GM19468 (cell line): Measurements from ENCODE around the gene MEIS2.

Experiments
- ATAC-seq: cut with Tn5 transposase; IDR thresholded peaks from one replicate; pipeline ENCODE4 v1.9.1; 2021; ENCODE audit warnings: mild to moderate bottlenecking, moderate library complexity, moderate number of reproducible peaks; ENCODE audit not compliant: unreplicated experiment; ENCODE audit errors: extremely low read depth

MEIS2 gene

DNA sequence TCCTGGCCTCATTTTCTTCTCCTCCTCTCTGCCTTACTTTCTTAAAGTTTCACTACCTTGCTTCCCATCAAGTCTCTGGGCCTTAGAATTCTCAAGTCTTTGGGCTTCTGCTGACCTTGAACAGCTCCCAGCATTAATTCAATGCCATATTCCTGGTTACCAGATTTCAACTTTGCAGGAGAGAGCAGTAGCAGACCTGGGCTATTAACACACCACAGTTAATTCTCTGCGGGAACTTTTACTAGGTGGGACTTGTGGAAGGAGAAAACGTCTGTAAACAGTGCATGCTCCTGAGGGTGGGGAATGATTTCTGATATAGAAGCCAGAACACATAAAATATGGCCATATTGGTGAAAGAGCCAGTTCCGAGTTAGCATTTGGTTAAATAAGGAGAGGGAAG is 214.6 kb downstream of the MEIS2 start:
- no peak for ATAC-seq

- ATAC-seq, result no peak
Measured at GRCh38 chr15:36884936-36885635, 215.3 kb downstream of the MEIS2 start.

DNA sequence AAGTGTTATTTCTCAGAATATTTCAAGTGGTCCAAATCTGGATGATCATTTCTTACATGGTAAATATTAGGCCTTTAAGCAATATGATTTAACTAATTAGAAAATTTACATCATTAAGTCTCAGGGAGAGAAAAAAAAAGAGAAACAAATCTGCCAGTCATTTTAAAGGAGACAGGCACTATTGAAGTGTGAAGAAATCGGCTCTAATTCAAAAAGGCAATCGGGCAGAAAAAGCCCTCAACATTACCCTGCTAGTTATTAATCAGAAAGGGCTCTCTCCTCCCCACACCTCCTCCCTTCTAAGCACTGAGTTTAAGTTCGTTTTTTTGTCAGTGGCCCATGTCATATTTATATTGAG is 215.9 kb downstream of the MEIS2 start:
- no peak for ATAC-seq

- ATAC-seq, result peak; percentile 65
Measured at GRCh38 chr15:36883713-36884517, 216.4 kb downstream of the MEIS2 start.

DNA sequence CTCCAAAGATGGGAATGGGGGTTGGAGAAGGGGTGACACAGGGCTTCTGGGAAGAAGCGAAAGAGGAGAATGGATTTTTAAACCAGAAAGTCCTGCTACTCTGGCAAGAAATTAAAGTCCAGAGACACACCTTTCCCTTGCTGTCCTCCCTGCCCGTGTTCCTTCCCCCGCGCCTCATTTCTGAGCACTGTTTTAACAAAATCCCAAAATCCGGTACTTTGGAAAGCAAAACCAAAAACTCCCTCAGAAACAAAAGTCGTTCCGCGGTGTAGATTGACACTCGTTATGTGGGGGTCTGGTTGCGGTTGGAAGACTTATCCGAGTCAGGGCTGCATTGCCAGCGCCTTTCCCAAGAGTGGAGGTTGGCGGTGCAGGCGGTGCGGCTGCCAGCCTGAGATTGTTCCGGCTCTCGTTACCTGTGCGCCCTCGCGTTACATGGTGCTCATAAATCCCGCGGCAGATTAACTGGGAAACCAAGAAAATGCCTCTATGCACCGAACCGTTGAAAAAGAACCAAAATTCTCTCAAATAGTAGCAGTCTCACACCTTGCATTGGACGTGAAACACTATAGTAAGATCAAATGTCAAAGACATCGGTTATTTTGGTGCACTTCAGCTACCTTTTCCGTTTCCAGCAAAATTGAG is 217.7 kb downstream of the MEIS2 start:
- no peak for ATAC-seq

DNA sequence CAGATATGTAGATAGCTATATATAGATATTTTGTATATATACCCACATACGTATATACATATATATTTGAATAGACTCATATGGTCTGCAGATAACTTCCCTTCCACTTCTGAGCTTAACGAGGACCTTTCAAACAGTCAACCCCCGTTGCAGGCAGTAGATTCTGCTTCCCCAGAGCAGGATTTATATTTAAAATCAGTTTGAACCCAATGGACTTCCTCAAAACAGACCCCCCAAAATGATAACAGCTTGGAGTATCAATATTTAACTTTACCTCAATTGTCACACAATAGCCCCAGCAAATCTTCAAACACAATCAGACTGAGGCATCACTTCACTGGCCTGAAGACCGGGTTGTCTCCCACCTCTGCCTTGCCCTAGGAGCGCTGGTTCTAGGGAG is 218.3 kb downstream of the MEIS2 start:
- ATAC-seq, result no peak

DNA sequence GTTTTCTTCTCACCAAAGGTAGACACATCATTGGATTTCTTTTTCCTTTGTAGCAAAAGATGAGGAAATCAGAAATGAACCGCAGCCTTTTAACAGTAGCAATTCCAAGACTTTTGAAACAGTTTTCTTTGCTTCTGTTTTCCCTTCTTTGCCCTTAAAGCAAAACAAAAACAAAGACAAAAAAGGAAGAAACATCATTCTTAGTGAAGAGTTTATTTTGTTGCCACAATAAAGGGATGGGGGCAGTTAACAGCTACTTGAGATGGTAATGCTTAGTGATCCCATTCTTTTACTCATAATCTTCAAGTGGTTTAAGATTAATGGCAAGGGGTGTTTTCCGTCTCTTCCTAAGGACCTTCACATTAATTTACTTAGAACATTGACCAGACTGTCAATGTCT is 218.8 kb downstream of the MEIS2 start:
- ATAC-seq, result no peak

DNA sequence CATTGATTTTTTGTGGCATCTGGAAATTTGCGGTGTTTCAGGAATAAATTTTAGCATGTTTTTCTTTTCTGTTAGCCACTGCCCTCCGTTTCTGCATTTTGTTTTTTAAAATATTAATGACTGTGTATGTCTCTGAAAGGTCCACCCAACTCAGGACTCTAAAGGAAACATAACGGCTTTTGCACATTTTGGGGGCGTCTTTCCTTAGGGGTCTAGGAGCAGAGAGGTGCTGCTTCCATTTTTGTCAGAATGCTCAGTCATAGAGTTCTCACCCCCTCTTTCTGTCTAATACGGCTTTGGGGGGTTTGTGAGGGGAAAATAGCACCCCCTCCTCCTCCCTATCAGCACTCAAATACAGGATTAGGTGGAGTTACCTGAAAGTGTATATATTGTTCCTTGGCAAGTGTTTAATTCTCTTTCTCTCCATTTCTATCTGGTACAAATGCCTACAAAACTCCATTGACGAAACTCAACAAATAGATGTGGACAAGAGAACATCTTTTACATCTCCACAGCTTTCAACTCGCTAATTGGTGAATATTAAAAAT is 219.4 kb downstream of the MEIS2 start:
- ATAC-seq, result no peak

- no peak for ATAC-seq
Measured at GRCh38 chr15:36880224-36880912, 220.0 kb downstream of the MEIS2 start.

DNA sequence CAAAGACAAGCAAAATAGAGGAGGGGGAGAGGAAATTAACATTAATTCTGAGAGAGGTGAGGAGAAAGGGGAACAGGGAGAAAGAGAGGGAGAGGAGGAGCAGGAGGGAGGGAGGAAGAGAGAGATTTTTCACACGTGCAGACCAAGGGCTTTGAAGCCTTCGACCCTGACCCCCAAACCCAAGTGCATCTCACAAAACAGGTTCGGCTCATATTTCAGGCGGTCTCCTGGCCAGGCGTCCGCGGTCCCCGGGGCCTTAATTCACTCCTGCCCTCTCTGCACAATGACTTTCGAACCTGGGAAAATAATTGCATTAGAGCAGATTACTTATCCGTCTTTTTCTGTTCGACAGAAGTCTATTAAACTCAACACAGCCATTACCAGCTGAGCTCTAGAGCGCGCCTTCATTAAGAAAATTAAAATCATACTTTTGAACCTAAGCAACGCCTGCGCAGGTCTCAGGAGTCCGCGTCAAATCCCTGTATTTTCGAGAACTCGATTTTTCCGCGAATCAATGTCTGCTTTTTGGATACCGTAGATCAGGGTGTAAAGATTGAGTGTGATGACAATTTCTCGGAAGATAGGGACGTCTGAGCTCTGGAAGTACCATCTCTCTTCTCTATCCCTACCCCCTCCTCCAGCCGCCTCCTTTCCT is 220.7 kb downstream of the MEIS2 start:
- no peak for ATAC-seq

GRCh38 chr15:36878684-36879262 is 221.6 kb downstream of the MEIS2 start:
- ATAC-seq, result no peak

- no peak for ATAC-seq
Measured at GRCh38 chr15:36877796-36878683, 222.3 kb downstream of the MEIS2 start.

GRCh38 chr15:36877294-36877693 is 223.1 kb downstream of the MEIS2 start:
- ATAC-seq, result no peak

- ATAC-seq, result no peak
Measured at GRCh38 chr15:36875740-36876334, 224.5 kb downstream of the MEIS2 start.

DNA sequence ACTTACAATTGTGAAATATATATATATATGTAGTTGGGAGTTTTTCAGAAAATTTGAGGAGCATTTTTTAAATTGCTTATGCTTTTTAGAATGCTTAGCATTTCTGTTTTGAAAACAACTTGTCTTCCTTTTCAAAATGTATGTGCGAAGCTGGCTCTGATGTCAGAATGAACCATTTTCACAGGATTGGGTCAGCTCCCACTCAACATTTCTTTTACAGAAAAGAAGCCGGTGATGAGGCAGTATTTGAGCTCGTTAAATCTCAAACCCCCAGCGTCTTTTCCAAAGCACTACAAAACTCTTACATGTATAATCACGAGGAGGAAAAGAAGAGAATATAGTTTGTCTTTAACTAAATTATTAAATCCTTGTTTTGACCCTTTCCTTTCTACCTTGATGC is 225.4 kb downstream of the MEIS2 start:
- no peak for ATAC-seq

GRCh38 chr15:36867436-36867835 is 232.9 kb downstream of the MEIS2 start:
- ATAC-seq, result no peak

DNA sequence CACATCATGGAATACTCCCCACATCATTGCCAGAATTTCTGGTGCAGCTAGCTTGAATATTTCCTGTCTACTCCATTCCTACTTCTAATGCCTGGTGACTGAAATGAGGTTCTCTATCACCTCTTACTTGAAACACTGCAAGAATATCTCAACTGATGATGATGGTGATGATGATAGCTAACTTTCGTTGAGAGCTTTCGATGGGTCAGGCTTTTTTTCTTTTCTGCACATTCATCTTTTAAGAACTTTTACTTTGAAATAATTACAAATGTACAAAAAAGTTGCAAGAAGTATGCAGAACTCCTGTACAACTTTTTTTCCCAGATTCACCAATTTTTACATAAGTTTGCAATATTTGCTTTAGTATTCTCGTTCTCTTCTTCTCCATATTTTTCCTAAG is 233.5 kb downstream of the MEIS2 start:
- ATAC-seq, result no peak

DNA sequence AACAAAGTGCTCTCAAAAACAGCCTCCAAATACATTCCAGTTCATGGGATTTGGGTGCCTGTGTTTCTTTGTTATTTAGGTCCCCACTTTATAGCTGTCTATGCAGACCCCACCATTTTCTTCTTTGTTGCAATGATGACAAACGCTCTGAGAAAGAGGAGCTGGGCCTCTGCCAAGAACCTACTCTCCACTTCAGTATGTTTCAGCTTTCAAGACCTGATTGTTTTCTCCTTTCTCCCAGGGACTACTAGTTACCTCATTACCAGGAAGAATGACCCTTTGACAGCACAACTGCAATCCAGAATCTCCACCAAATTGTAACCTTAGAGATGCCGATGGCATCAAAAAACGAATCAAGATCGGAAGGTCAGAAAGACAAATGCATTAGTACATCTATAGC is 236.8 kb downstream of the MEIS2 start:
- no peak for ATAC-seq
